GM19240 (cell line): Measurements from ENCODE around the gene ANKRD61.
"Not testable (repeated sequence)": the region's sequence is repeated elsewhere in the genome, so short reads cannot be mapped to it uniquely, and the experiment has no call there.

Experiments
- DNase-seq: peaks from one replicate; pipeline ENCODE4 v3.0.0; 2011; ENCODE audit warnings: low spot score; ENCODE audit not compliant: insufficient read length

The ANKRD61 gene

GRCh38 chr7:6031567-6031966, 391 bp downstream of the ANKRD61 start:
- no peak for DNase-seq

- DNase-seq = no peak
Observed at GRCh38 chr7:6032167-6032566, 991 bp downstream of the ANKRD61 start.

GRCh38 chr7:6032641-6033040, 1.5 kb downstream of the ANKRD61 start:
- DNase-seq = no peak

DNA sequence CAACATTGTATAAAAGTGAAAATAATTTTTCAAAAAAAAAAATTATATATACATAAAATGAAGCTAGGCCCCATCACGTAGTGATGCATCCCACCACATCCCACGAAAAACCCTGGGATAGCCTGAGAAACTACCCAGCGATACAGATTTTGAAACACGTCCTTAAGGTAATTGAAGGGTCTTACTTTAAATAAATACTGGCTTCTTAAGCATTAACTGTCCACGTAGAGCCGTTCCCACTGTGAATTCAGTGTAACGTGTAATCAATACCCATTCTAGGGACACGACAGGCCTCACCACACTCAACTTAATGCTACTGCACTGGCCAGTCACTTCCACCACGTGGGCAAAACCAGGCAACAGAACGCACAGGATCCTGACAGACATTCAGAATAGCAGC, 4.0 kb downstream of the ANKRD61 start:
- DNase-seq = no peak

- DNase-seq = no peak
Observed at GRCh38 chr7:6035686-6036085, 4.5 kb downstream of the ANKRD61 start.

DNA sequence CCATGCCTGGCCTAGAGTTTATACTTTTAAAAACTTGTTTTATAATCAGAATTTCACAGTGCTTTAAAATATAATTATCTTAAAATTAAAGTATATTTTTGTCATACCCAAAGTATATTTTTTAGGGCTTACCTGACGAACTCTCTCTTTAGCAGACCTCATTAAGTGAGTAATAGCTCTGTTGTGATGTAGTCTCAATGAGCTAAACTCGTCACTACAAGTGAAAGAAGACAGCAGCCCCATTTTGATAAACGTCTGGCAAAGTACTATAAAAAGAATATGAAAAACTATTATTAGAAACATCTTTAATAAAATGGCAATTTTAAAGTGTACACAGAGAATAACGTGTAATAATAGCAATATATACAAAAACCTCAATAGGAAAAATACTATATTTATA, 18.6 kb downstream of the ANKRD61 start:
- DNase-seq = no peak

DNA sequence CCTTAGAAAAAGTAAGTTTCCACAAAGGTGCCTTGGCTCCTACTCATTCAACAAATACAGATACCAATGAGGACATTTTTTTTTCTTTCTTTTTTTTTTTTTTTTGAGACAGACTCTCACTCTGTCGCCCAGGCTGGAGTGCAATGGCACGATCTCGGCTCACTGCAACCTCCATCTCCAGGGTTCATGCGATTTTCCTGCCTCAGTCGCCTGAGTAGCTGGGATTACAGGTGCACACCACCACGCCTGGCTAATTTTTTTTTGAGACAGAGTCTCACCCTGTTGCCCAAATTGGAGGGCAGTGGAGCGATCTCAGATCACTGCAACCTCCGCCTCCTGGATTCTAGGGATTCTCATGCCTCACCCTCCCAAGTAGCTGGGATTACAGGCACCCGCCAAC, 20.0 kb downstream of the ANKRD61 start:
- not testable (repeated sequence) for DNase-seq

- no peak for DNase-seq
Observed at GRCh38 chr7:6056616-6057015, 25.4 kb downstream of the ANKRD61 start.

DNA sequence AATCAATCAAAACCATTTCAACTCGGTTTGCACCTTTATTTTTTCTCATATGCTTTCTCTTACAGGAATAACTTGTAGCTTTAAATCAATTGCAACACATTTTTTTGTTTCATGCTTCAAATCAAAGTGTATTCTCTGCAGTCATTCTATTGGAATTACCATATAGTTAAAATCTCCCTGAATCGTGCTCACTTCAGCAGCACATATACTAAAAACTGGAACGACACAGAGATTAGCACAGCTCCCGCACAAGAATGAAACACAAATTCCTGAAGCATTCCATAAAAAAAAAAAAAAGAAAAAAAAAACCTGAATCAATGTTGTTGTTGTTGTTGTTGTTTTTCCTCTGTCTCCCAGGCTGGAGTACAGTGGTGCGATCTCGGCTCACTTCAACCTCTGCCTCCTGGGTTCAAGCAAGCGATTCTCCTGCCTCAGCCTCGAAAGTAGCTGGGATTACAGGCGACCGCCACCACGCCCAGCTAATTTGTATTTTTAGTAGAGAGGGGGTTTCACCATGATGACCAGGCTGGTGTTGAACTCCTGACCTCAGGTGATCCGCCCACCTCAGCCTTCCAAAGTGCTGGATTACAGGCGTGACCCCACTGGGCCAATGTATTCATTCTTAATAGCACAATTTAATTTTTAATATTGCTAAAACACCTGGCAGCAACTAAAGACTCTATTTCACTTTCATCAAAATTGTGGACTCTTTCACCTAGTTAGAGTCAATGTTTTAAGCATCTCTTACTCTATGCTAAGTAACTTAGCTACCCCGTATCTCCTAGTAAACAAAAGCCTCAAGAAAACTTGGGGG, 26.3 kb downstream of the ANKRD61 start:
- no peak for DNase-seq

GRCh38 chr7:6059941-6060340, 28.8 kb downstream of the ANKRD61 start:
- not testable (repeated sequence) for DNase-seq

- peak; percentile 8 for DNase-seq
Observed at GRCh38 chr7:6071406-6071805, 40.2 kb downstream of the ANKRD61 start.

DNA sequence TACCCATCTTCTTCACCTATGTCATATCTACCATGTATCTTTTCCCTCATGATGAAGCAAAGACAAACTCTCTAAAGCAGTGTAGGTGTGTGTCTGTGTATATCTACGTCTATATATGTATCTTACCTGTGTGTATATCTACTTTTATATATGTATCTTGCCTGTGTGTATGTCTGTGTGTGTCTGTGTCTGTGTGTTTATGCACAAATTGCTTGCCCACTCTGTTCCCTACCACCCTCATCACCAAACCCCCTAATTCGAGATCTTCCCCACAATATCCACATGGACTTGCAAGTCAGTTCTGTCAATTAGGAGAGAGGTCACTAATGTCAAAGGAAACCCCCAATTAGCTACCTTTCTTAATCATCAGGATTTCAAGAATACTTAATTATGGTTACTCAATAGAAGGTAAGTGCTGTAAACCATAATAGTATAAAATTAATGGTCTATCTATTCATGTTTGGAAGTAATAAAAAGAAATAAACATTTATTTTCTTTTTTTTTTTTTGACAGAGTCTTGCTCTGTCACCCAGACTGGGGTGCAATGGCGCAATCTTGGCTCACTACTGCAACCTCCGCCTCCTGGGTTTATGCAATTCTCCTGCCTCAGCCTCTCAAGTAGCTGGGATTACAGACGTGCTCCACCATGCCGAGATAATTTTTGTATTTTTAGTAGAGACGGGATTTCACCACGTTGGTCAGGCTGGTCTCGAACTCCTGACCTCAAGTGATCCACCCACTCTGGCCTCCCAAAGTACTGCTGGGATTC, 43.6 kb downstream of the ANKRD61 start:
- DNase-seq = no peak

DNA sequence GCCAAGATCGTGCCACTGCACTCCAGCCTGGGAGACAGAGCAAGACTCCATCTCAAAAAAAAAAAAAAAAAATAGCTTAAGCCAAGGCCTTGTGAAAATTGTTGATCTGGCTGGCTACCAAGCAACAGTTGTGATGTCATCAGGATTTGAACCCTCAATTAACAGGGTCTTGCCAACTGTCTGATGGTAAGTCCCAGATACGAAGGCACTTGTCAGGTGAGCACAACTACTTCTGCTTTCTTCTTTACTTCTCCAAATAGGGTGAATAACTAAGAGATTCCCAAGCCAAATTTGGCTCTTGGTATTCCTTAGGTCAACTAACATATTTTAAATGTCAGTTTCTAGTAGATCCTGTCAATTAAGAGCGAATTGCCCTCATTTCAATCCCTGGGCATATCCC, 47.4 kb downstream of the ANKRD61 start:
- DNase-seq = no peak

DNA sequence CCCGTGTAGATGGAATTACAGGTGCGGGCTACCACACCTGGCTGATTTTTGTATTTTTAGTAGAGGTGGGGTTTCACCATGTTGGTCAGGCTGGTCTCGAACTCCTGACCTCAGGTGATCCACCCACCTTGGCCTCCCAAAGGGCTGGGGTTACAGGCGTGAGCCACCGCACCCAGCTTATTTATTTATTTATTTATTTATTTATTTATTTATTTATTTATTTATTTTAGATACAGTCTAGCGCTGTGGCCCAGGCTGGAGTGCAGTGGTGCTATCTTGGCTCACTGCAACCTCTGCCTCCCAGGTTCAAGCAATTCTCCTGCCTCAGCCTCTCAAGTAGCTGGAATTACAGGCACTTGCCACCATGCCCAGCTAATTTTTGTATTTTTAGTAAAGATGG, 51.9 kb downstream of the ANKRD61 start:
- DNase-seq = not testable (repeated sequence)
